HG03469 (cell line): Measurements from ENCODE around the gene SIPA1.
A peak's percentile ranks its signal among the peaks of the same experiment; 100 is the strongest.
"Not testable (repeated sequence)": the region's sequence is repeated elsewhere in the genome, so short reads cannot be mapped to it uniquely, and the experiment has no call there.

ENCODE experiments used
- ATAC-seq: cut with Tn5 transposase; IDR thresholded peaks from one replicate; pipeline ENCODE4 v1.9.1; 2021; ENCODE audit warnings: mild to moderate bottlenecking, moderate library complexity, moderate number of reproducible peaks; ENCODE audit not compliant: unreplicated experiment

Gene SIPA1

GRCh38 chr11:65657426-65657825 is 19.5 kb downstream of the SIPA1 start:
- ATAC-seq, result no peak

GRCh38 chr11:65658174-65659021 is 20.5 kb downstream of the SIPA1 start:
- ATAC-seq, result no peak

- ATAC-seq, result no peak
Measured at GRCh38 chr11:65660038-65660437, 22.1 kb downstream of the SIPA1 start.

- ATAC-seq, result not testable (repeated sequence)
Measured at GRCh38 chr11:65660908-65661307, 23.0 kb downstream of the SIPA1 start.

- no peak for ATAC-seq
Measured at GRCh38 chr11:65661599-65662246, 23.8 kb downstream of the SIPA1 start.

- ATAC-seq, result no peak
Measured at GRCh38 chr11:65662247-65662798, 24.4 kb downstream of the SIPA1 start.

GRCh38 chr11:65662799-65663638 is 25.1 kb downstream of the SIPA1 start, which contains the start of gene RELA:
Gene RELA, minus strand, starts transcription at chr11:65662916. Its CDS starts 84 bp downstream, at chr11:65662832.
- ATAC-seq, result peak; percentile 73

- peak; percentile 2 for ATAC-seq
Measured at GRCh38 chr11:65663639-65664200, 25.8 kb downstream of the SIPA1 start.

- no peak for ATAC-seq
Measured at GRCh38 chr11:65672180-65672860, 34.4 kb downstream of the SIPA1 start.

- no peak for ATAC-seq
Measured at GRCh38 chr11:65672982-65673381, 35.1 kb downstream of the SIPA1 start.

- ATAC-seq, result no peak
Measured at GRCh38 chr11:65680192-65680743, 42.4 kb downstream of the SIPA1 start.

- ATAC-seq, result not testable (repeated sequence)
Measured at GRCh38 chr11:65683480-65683879, 45.6 kb downstream of the SIPA1 start.

GRCh38 chr11:65685981-65686380 is 48.1 kb downstream of the SIPA1 start:
- ATAC-seq, result no peak

- ATAC-seq, result not testable (repeated sequence)
Measured at GRCh38 chr11:65691847-65692246, 53.9 kb downstream of the SIPA1 start.

GRCh38 chr11:65692367-65692766 is 54.5 kb downstream of the SIPA1 start:
- ATAC-seq, result no peak

- no peak for ATAC-seq
Measured at GRCh38 chr11:65695459-65696241, 57.7 kb downstream of the SIPA1 start.

GRCh38 chr11:65696802-65697552 is 59.1 kb downstream of the SIPA1 start:
- no peak for ATAC-seq

- no peak for ATAC-seq
Measured at GRCh38 chr11:65698205-65698604, 60.3 kb downstream of the SIPA1 start.
